GM19438 (cell line): Measurements from ENCODE around the gene RBM47.

Experiments used
- ATAC-seq: cut with Tn5 transposase; IDR thresholded peaks from one replicate; pipeline ENCODE4 v1.9.1; 2021; ENCODE audit warnings: low read depth; ENCODE audit not compliant: unreplicated experiment

Gene RBM47

GRCh38 chr4:40506492-40506891 is 123.2 kb downstream of the RBM47 start:
- ATAC-seq: no peak

GRCh38 chr4:40506066-40506465 is 123.6 kb downstream of the RBM47 start:
- ATAC-seq: no peak

GRCh38 chr4:40502934-40503333 is 126.7 kb downstream of the RBM47 start:
- ATAC-seq: no peak

- no peak for ATAC-seq
Measured at GRCh38 chr4:40502220-40502619, 127.4 kb downstream of the RBM47 start.

- no peak for ATAC-seq
Measured at GRCh38 chr4:40500781-40501180, 128.9 kb downstream of the RBM47 start.

- no peak for ATAC-seq
Measured at GRCh38 chr4:40493160-40493559, 136.5 kb downstream of the RBM47 start.

GRCh38 chr4:40492691-40493090 is 137.0 kb downstream of the RBM47 start:
- no peak for ATAC-seq

GRCh38 chr4:40490481-40490880 is 139.2 kb downstream of the RBM47 start:
- no peak for ATAC-seq

- ATAC-seq: no peak
Measured at GRCh38 chr4:40489961-40490360, 139.7 kb downstream of the RBM47 start.

GRCh38 chr4:40486534-40486933 is 143.1 kb downstream of the RBM47 start:
- ATAC-seq: no peak

GRCh38 chr4:40484346-40485090 is 145.1 kb downstream of the RBM47 start:
- ATAC-seq: no peak

GRCh38 chr4:40482985-40483647 is 146.5 kb downstream of the RBM47 start:
- ATAC-seq: no peak

- ATAC-seq: no peak
Measured at GRCh38 chr4:40481977-40482376, 147.7 kb downstream of the RBM47 start.

GRCh38 chr4:40480291-40480690 is 149.4 kb downstream of the RBM47 start:
- no peak for ATAC-seq

- no peak for ATAC-seq
Measured at GRCh38 chr4:40479378-40479777, 150.3 kb downstream of the RBM47 start.

- ATAC-seq: no peak
Measured at GRCh38 chr4:40475609-40476008, 154.1 kb downstream of the RBM47 start.

GRCh38 chr4:40473578-40474388 is 155.9 kb downstream of the RBM47 start:
- peak; percentile 71 for ATAC-seq

- no peak for ATAC-seq
Measured at GRCh38 chr4:40471923-40472322, 157.7 kb downstream of the RBM47 start.

GRCh38 chr4:40466789-40467188 is 162.9 kb downstream of the RBM47 start:
- ATAC-seq: no peak

GRCh38 chr4:40462326-40462725 is 167.3 kb downstream of the RBM47 start:
- no peak for ATAC-seq

GRCh38 chr4:40461879-40462278 is 167.8 kb downstream of the RBM47 start:
- no peak for ATAC-seq
